Measurements from ENCODE around the gene ARL13B. TPM values are rescaled to one million over a fixed set of nuclear protein-coding genes. Genes with fewer than 3 reads are reported as not detected.

The ARL13B gene
- polyA plus RNA-seq, 1 of the 3 experiments (the other 2 are of a cell fraction), result 4.9 TPM

DNA sequence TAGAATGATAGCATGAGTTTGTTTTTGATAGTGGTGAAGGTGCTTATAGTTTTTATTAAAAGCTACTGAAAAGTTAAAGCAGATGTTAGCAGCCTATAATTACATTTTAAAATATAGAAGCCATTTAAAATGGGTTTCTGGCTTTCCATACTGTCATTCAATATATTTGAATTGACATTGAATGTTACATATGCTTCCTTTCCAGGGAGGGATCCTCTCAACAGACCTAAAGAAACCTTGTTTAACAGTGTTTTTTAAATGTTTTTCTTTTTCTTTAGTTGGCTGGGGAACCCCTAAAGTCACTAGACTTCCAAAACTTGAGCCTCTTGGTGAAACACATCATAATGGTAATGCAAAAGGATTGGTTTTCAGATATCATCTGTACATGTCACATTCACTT, 70.6 kb downstream of the ARL13B start:
- no peak overlapping the region for H2AFZ ChIP-seq (ENCODE audit: low read depth)
- ChIA-PET POLR2A (interaction anchor here (1.6 kb wide), 1 partner anchor 12 kb away, joined by 7 read pairs; the partner anchor contains the start of genes DHFR2 and NSUN3), CTCF (interaction anchor here (1.2 to 1.4 kb wide), 3 partner anchors 14 to 50 kb away, joined by 3 to 8 read pairs (median 4); partner anchors contain the start of gene STX19)
- peaks cover 17 to 29% of the 10 kb centered on the region in 2 experiments for H3K36me3 ChIP-seq (replicated peaks in 1 of 2; ENCODE audit: control insufficient read depth in 1 of 2, insufficient read depth in 2 of 2, low read length in 1 of 2)
- H4K20me1 ChIP-seq (ENCODE audit: insufficient read depth), result no peaks in the 10 kb centered on the region
- H3K9me2 ChIP-seq, result no peaks in the 10 kb centered on the region; the same call in 1 of the 2 replicates
- peaks cover 4% of the 10 kb centered on the region for H3F3A ChIP-seq (replicated peaks; ENCODE audit: insufficient read depth)
- DNase-seq, result no peak
- no peaks in the 10 kb centered on the region; a peak in 1 of 4 replicates for H3K4me1 ChIP-seq (ENCODE audit: control insufficient read depth in 1 of 2, insufficient read depth in 2 of 2, low read depth in 1 of 2, low read length in 1 of 2)
- no peak overlapping the region; a peak in 1 of 4 replicates for H3K27ac ChIP-seq (ENCODE audit: low read depth in 2 of 2, low read length in 1 of 2)
- no peak overlapping the region for H3K9ac ChIP-seq
- no peak overlapping the region for H3K4me2 ChIP-seq
- no peaks in the 10 kb centered on the region for H3K27me3 ChIP-seq (ENCODE audit: insufficient read depth)
- no peak overlapping the region for H3K4me3 ChIP-seq (ENCODE audit: low read depth in 2 of 2, low read length in 1 of 2)
- peak in 1 of 2 experiments; percentile 58; a peak in 1 of 4 replicates for TF ChIP-seq EP300 (IDR thresholded peaks at IDR 0.05; ENCODE audit: borderline replicate concordance in 1 of 2, low read depth in 1 of 2, low read length in 1 of 2)
- TF ChIP-seq FOXJ3 (CRISPR knock-in tag; IDR thresholded peaks at IDR 0.05), result no peak
- no peak for TF ChIP-seq SMC3 (IDR thresholded peaks at IDR 0.05; ENCODE audit: low read depth, low read length)
- H3K79me2 ChIP-seq (ENCODE audit: insufficient read depth), result no peaks in the 10 kb centered on the region
- no peaks in the 10 kb centered on the region for H3K9me3 ChIP-seq

GRCh38 chr3:94061297-94061696, 81.3 kb downstream of the ARL13B start:
- Histone ChIP-seq H3K4me3 (ENCODE audit: low read depth in 2 of 2, low read length in 1 of 2) (no peak overlapping the region), H3K27ac (ENCODE audit: low read depth in 2 of 2, low read length in 1 of 2) (no peak overlapping the region), H4K20me1 (ENCODE audit: insufficient read depth) (no peaks in the 10 kb centered on the region), H3F3A (replicated peaks; ENCODE audit: insufficient read depth) (peaks cover 24% of the 10 kb centered on the region), H3K9me3 (no peaks in the 10 kb centered on the region), H3K36me3 (replicated peaks in 1 of 2; ENCODE audit: control insufficient read depth in 1 of 2, insufficient read depth in 2 of 2, low read length in 1 of 2) (peaks cover 5 to 32% of the 10 kb centered on the region in 2 experiments), H3K9me2 (no peaks in the 10 kb centered on the region), H2AFZ (ENCODE audit: low read depth) (no peak overlapping the region), H3K9ac (no peak overlapping the region), H3K4me1 (ENCODE audit: control insufficient read depth in 1 of 2, insufficient read depth in 2 of 2, low read depth in 1 of 2, low read length in 1 of 2) (peaks cover 0 to 2% of the 10 kb centered on the region in 2 experiments; a peak in 2 of 4 replicates), H3K27me3 (ENCODE audit: insufficient read depth) (no peaks in the 10 kb centered on the region), H3K79me2 (ENCODE audit: insufficient read depth) (peaks cover 19% of the 10 kb centered on the region; the same call in 1 of the 2 replicates), H3K4me2 (no peak overlapping the region)
- WGBS (ENCODE audit: low lambda C conversion rate), result 97% methylated on average over 13 of the region's 13 CpGs
- CTCF ChIA-PET, result interaction anchor here (1.0 kb wide), 1 partner anchor 24 kb away, joined by 4 read pairs; no protein-coding TSS in a partner anchor
- DNase-seq, result no peak
- TF ChIP-seq SMC3 (IDR thresholded peaks at IDR 0.05; ENCODE audit: low read depth, low read length) (no peak), ELF1 (IDR thresholded peaks at IDR 0.05) (no peak), FOSL2 (IDR thresholded peaks at IDR 0.05; ENCODE audit: borderline replicate concordance, low read depth) (no peak), IRF3 (IDR thresholded peaks at IDR 0.05; ENCODE audit: low read depth, low read length) (no peak), FOXJ3 (CRISPR knock-in tag; IDR thresholded peaks at IDR 0.05) (no peak), RFX5 (IDR thresholded peaks at IDR 0.05; ENCODE audit: low read length) (no peak), PBX3 (IDR thresholded peaks at IDR 0.05) (no peak), RCOR1 (IDR thresholded peaks at IDR 0.05; ENCODE audit: low read length) (no peak), FOXM1 (IDR thresholded peaks at IDR 0.05; ENCODE audit: low read depth) (no peak), ZBTB33 (IDR thresholded peaks at IDR 0.05; ENCODE audit: borderline replicate concordance, low read depth) (no peak), SIN3A (IDR thresholded peaks at IDR 0.05; ENCODE audit: borderline replicate concordance, low read depth, low read length) (no peak), NFIC (IDR thresholded peaks at IDR 0.05; ENCODE audit: borderline replicate concordance) (no peak), NRF1 (IDR thresholded peaks at IDR 0.05; ENCODE audit: low read depth, low read length) (no peak), POLR2AphosphoS5 (IDR thresholded peaks at IDR 0.05; ENCODE audit: low read depth, low read length) (no peak), REST (IDR thresholded peaks at IDR 0.05; ENCODE audit: low read depth, low read length) (no peak), CHD2 (IDR thresholded peaks at IDR 0.05; ENCODE audit: low read length, partially characterized antibody) (no peak), RAD21 (IDR thresholded peaks at IDR 0.05; ENCODE audit: low read length) (no peak)
- POLR2A ChIA-PET, result no interaction called here

Measured in SK-N-SH (cell line).